CD14-positive monocyte (primary cell): ENCODE measurements around the gene IKZF2. TPM values are rescaled to one million over a fixed set of nuclear protein-coding genes. Genes with fewer than 3 reads are reported as not detected.

Source experiments
- DNase-seq, 3 donors: peaks; one replicate each; pipeline ENCODE4 v3.0.0-alpha.2; 2011 to 2022
- H2AFZ ChIP-seq: 2 replicates; pipeline ENCODE4 v1.6.0; 2012; ENCODE audit warnings: mild to moderate bottlenecking, low read depth, low read length, inconsistent platforms; ENCODE audit not compliant: insufficient read depth, poor library complexity, severe bottlenecking
- H3K27ac ChIP-seq, 2 donors: 1 replicate in 1 of 2; 2 replicates in 1 of 2; pipeline ENCODE4 v1.5.1; 2012 to 2013; ENCODE audit warnings: low read length in 2 of 2, control low read depth in 1 of 2, inconsistent platforms in 1 of 2, low read depth in 1 of 2, mild to moderate bottlenecking in 1 of 2
- H3K27me3 ChIP-seq, 2 donors: one replicate each; pipeline versions ENCODE4 v1.6.0 to v1.6.1; 2011 to 2013; ENCODE audit warnings: low read length in 2 of 2; ENCODE audit not compliant: control insufficient read depth in 2 of 2, insufficient read depth in 2 of 2
- H3K36me3 ChIP-seq, 2 donors: replicated peaks in 1 of 2; 1 replicate in 1 of 2; 2 replicates in 1 of 2; pipeline versions ENCODE4 v1.5.1 to v1.6.1; 2012 to 2013; ENCODE audit warnings: low read length in 2 of 2, control low read depth in 1 of 2, inconsistent platforms in 1 of 2, mild to moderate bottlenecking in 1 of 2; ENCODE audit not compliant: insufficient read depth in 2 of 2, control insufficient read depth in 1 of 2
- H3K4me1 ChIP-seq, 2 donors: 1 replicate in 1 of 2; 2 replicates in 1 of 2; pipeline versions ENCODE4 v1.5.1 to v1.6.1; 2012 to 2013; ENCODE audit warnings: low read length in 2 of 2, control low read depth in 1 of 2, inconsistent platforms in 1 of 2, mild to moderate bottlenecking in 1 of 2, moderate library complexity in 1 of 2; ENCODE audit not compliant: insufficient read depth in 2 of 2, control insufficient read depth in 1 of 2
- H3K4me2 ChIP-seq: replicated peaks from 2 replicates; pipeline ENCODE3; 2012; ENCODE audit warnings: low read length, moderate library complexity, mild to moderate bottlenecking; ENCODE audit not compliant: poor library complexity, severe bottlenecking; ENCODE audit errors: extremely low read depth
- H3K4me3 ChIP-seq, 3 experiments: fragments of 200-600 bp in 1 of 3; sonication (generic) in 1 of 3; replicated peaks in 1 of 3; 1 replicate in 2 of 3; 2 replicates in 1 of 3; pipeline ENCODE4 v1.5.1; 2011 to 2013; ENCODE audit warnings: low read length in 3 of 3, mild to moderate bottlenecking in 3 of 3, control low read depth in 2 of 3, low read depth in 2 of 3, inconsistent platforms in 1 of 3, moderate library complexity in 1 of 3
- H3K79me2 ChIP-seq: 2 replicates; pipeline ENCODE4 v1.6.0; 2012; ENCODE audit warnings: mild to moderate bottlenecking, control low read depth, inconsistent platforms, low read length, moderate library complexity; ENCODE audit not compliant: insufficient read depth
- H3K9ac ChIP-seq: 2 replicates; pipeline ENCODE4 v1.6.0; 2017; ENCODE audit warnings: low read length, mild to moderate bottlenecking; ENCODE audit not compliant: insufficient read depth, poor library complexity, severe bottlenecking
- H3K9me3 ChIP-seq, 2 donors: replicated peaks in 1 of 2; 1 replicate in 1 of 2; 2 replicates in 1 of 2; pipeline versions ENCODE4 v1.5.1 to v1.6.1; 2012 to 2013; ENCODE audit warnings: low read length in 2 of 2, control low read depth in 1 of 2; ENCODE audit not compliant: control insufficient read depth in 1 of 2, insufficient read depth in 1 of 2
- H4K20me1 ChIP-seq: 2 replicates; pipeline ENCODE4 v1.6.0; 2012; ENCODE audit warnings: mild to moderate bottlenecking, low read length, control low read depth, moderate library complexity; ENCODE audit not compliant: insufficient read depth
- H3K27ac Mint-ChIP-seq, 7 donors: one replicate each; pipeline ENCODE4 v1.8.0; 2020; ENCODE audit warnings: mild to moderate bottlenecking in 7 of 7, mixed read lengths in 7 of 7, moderate library complexity in 6 of 7, inconsistent platforms in 2 of 7
- H3K27me3 Mint-ChIP-seq, 3 donors: one replicate each; pipeline ENCODE4 v1.8.0; 2021 to 2022; ENCODE audit warnings: low read depth in 3 of 3, mild to moderate bottlenecking in 3 of 3, mixed read lengths in 3 of 3, moderate library complexity in 3 of 3, inconsistent platforms in 1 of 3
- H3K36me3 Mint-ChIP-seq, 2 donors: one replicate each; pipeline ENCODE4 v1.8.0; 2020; ENCODE audit warnings: mixed read lengths in 2 of 2, inconsistent platforms in 1 of 2, mild to moderate bottlenecking in 1 of 2
- H3K4me1 Mint-ChIP-seq: one replicate; pipeline ENCODE4 v1.8.0; 2020; ENCODE audit warnings: mild to moderate bottlenecking, mixed read lengths
- H3K4me3 Mint-ChIP-seq, 2 donors: one replicate each; pipeline ENCODE4 v1.8.0; 2020; ENCODE audit warnings: mild to moderate bottlenecking in 2 of 2, mixed read lengths in 2 of 2, moderate library complexity in 1 of 2
- H3K9me3 Mint-ChIP-seq, 7 donors: one replicate each; pipeline ENCODE4 v1.8.0; 2020 to 2022; ENCODE audit warnings: mixed read lengths in 7 of 7, mild to moderate bottlenecking in 6 of 7, moderate library complexity in 6 of 7, inconsistent platforms in 2 of 7
- WGBS: methylation state at CpG from one replicate; pipeline ENCODE4 v1.1.5; 2013; ENCODE audit warnings: missing lambda C conversion rate; ENCODE audit not compliant: insufficient coverage; 5-methylcytosine and 5-hydroxymethylcytosine counted together
- intact Hi-C, 2 donors: fragments of 100-400 bp; cut with micrococcal nuclease; formaldehyde crosslinking; loops; one replicate each; pipeline versions ENCODE4 v1.15.0 to v1.15.1; 2023
- polyA plus RNA-seq, 3 donors: library from polyadenylated mRNA; depleted of rRNA in 1 of 3; unstranded in 2 of 3; stranded (reverse) in 1 of 3; fragments of 300-500 nt in 2 of 3; fragments of >200 nt in 1 of 3; fragmentation: Illumina TruSeq in 2 of 3; gene quantifications; 1 replicate in 2 of 3; 2 replicates in 1 of 3; pipeline ENCODE4 v1.2.3, GENCODE V29; 2012 to 2021
- TF ChIP-seq, protein P1 (sequence below): fragments of 200-600 bp; IDR thresholded peaks from one replicate; pipeline ENCODE4 v1.8.0; 2022; ENCODE audit warnings: antibody characterized with exemption, mild to moderate bottlenecking

Gene IKZF2
- polyA plus RNA-seq, 3 donors, result 0.10 to 0.12 (median 0.11) TPM

DNA sequence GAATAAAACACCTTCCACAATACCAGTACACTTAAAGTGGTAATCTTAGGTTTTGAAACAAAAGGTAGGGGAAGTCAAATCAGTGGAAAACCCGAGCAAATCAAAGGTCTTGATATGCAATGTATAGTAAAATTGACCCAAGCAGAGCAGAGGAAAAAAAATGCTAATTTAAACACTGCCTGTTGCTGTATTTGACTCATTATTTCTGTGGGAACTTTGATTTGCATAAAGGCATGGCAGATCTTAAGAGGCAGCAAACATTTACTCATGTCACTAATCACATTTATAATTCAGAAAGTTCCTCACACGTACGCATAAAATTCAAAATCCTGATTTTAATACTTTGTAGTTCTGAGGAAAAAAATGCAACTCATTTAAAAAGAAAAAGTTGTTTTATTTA is 64.4 kb downstream of the IKZF2 start:
- Mint-ChIP-seq H3K9me3 (peaks cover 0 to 3% (median 0%) of the 10 kb centered on the region in 7 donors), H3K36me3 (no peaks in the 10 kb centered on the region), H3K27me3 (peaks cover 0 to 2% (median 0%) of the 10 kb centered on the region in 3 donors), H3K27ac (no peak overlapping the region), H3K4me1 (no peaks in the 10 kb centered on the region), H3K4me3 (no peak overlapping the region)
- intact Hi-C loops, result no loop called here
- H3K4me3 ChIP-seq, result no peak overlapping the region
- H3K36me3 ChIP-seq, result no peaks in the 10 kb centered on the region
- no peaks in the 10 kb centered on the region for H3K4me1 ChIP-seq
- no peak overlapping the region for H2AFZ ChIP-seq
- H3K9me3 ChIP-seq, result no peaks in the 10 kb centered on the region
- no peaks in the 10 kb centered on the region for H3K27me3 ChIP-seq
- no peak overlapping the region for H3K9ac ChIP-seq
- H4K20me1 ChIP-seq, result no peaks in the 10 kb centered on the region
- H3K27ac ChIP-seq, result no peak overlapping the region
- no peak for DNase-seq
- H3K79me2 ChIP-seq, result no peaks in the 10 kb centered on the region
- H3K4me2 ChIP-seq, result no peak overlapping the region
- TF ChIP-seq, protein P1, sequence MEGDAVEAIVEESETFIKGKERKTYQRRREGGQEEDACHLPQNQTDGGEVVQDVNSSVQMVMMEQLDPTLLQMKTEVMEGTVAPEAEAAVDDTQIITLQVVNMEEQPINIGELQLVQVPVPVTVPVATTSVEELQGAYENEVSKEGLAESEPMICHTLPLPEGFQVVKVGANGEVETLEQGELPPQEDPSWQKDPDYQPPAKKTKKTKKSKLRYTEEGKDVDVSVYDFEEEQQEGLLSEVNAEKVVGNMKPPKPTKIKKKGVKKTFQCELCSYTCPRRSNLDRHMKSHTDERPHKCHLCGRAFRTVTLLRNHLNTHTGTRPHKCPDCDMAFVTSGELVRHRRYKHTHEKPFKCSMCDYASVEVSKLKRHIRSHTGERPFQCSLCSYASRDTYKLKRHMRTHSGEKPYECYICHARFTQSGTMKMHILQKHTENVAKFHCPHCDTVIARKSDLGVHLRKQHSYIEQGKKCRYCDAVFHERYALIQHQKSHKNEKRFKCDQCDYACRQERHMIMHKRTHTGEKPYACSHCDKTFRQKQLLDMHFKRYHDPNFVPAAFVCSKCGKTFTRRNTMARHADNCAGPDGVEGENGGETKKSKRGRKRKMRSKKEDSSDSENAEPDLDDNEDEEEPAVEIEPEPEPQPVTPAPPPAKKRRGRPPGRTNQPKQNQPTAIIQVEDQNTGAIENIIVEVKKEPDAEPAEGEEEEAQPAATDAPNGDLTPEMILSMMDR, result no peak
- 80% methylated on average over 1 of the region's 3 CpGs for WGBS

DNA sequence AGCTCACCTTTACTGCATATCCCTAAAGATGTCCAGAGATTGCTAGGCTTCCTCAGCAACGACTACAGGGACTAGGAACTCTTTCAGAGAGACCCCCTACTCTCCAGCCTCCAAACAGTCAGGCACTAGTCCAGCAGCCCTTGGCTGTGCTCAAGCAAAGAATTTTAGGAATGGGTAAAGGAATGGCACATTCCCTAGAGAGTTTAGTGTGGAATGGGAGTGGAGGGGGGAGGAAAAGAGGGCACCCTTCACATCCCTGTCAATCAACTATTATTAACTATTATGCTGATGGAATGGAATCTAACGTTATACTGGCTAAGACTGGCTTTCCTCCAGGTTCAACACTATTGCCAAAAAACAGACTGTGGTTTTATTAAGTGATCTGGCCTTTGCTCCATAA is 64.8 kb downstream of the IKZF2 start:
- Mint-ChIP-seq H3K36me3 (no peaks in the 10 kb centered on the region), H3K27ac (no peak overlapping the region), H3K4me3 (no peak overlapping the region), H3K27me3 (peaks cover 0 to 2% (median 0%) of the 10 kb centered on the region in 3 donors), H3K9me3 (peaks cover 0 to 3% (median 0%) of the 10 kb centered on the region in 7 donors), H3K4me1 (no peaks in the 10 kb centered on the region)
- intact Hi-C loops, result no loop called here
- no peak overlapping the region for H2AFZ ChIP-seq
- no peaks in the 10 kb centered on the region for H3K9me3 ChIP-seq
- TF ChIP-seq, protein P1, result no peak
- no peak overlapping the region for H3K27ac ChIP-seq
- no peak overlapping the region for H3K4me3 ChIP-seq
- no peak for DNase-seq
- no peak overlapping the region for H3K9ac ChIP-seq
- no peaks in the 10 kb centered on the region for H4K20me1 ChIP-seq
- WGBS, result no CpG with 5 or more reads among the region's 2 CpGs
- H3K4me1 ChIP-seq, result no peaks in the 10 kb centered on the region
- H3K36me3 ChIP-seq, result no peaks in the 10 kb centered on the region
- no peaks in the 10 kb centered on the region for H3K79me2 ChIP-seq
- no peak overlapping the region for H3K4me2 ChIP-seq
- H3K27me3 ChIP-seq, result no peaks in the 10 kb centered on the region
